Activated CD8-positive, alpha-beta T cell treated with anti-CD3 and anti-CD28 coated beads, Interleukin-2, amount 10 ng/mL, durations not matched to agents 7 days and 5 days (primary cell): Measurements from ENCODE around the gene NOX3. TPM values are rescaled to one million over a fixed set of nuclear protein-coding genes. Genes with fewer than 3 reads are reported as not detected.
"Not testable (repeated sequence)": the region's sequence is repeated elsewhere in the genome, so short reads cannot be mapped to it uniquely, and the experiment has no call there.

Experiments
- ATAC-seq: fragments of 150-1000 bp; cut with Tn5 transposase; one replicate; pipeline ENCODE4 v1.10.0; 2021; ENCODE audit warnings: moderate library complexity
- CTCF ChIA-PET: fragments of 350-600 bp; sonication (Branson Sonifier 250); formaldehyde crosslinking; loops from one replicate; lab custom pipeline; 2021; ENCODE audit warnings: antibody characterized with exemption; lab: Charles Lee
- POLR2A ChIA-PET: fragments of 350-600 bp; sonication (Branson Sonifier 250); formaldehyde crosslinking; loops from one replicate; lab custom pipeline; 2021; ENCODE audit warnings: antibody characterized with exemption; lab: Charles Lee
- DNase-seq: peaks from one replicate; pipeline ENCODE4 v3.0.0-alpha.2; 2020
- H3K27ac Mint-ChIP-seq: one replicate; pipeline ENCODE4 v1.8.0; 2021; ENCODE audit warnings: mild to moderate bottlenecking, mixed read lengths
- H3K27me3 Mint-ChIP-seq: one replicate; pipeline ENCODE4 v1.8.0; 2021; ENCODE audit warnings: low read depth, mixed read lengths
- H3K36me3 Mint-ChIP-seq: one replicate; pipeline ENCODE4 v1.8.0; 2021; ENCODE audit warnings: low read depth, mixed read lengths
- H3K4me1 Mint-ChIP-seq: one replicate; pipeline ENCODE4 v1.8.0; 2021; ENCODE audit warnings: low read depth, mixed read lengths
- H3K4me3 Mint-ChIP-seq: one replicate; pipeline ENCODE4 v1.8.0; 2021; ENCODE audit warnings: mild to moderate bottlenecking, mixed read lengths
- H3K9me3 Mint-ChIP-seq: one replicate; pipeline ENCODE4 v1.8.0; 2022; ENCODE audit warnings: mixed read lengths; ENCODE audit not compliant: insufficient read depth
- total RNA-seq, 2 experiments: library from RNA; stranded (reverse); gene quantifications; one replicate each; pipeline ENCODE4 v1.2.3, GENCODE V29; 2021

Gene NOX3
- total RNA-seq, 2 experiments from 2014 or later, result not detected

GRCh38 chr6:155488197-155488596 lies 32.6 kb upstream of the NOX3 start:
- H3K9me3 Mint-ChIP-seq, POLR2A ChIA-PET, DNase-seq, H3K27ac Mint-ChIP-seq, H3K4me1 Mint-ChIP-seq, CTCF ChIA-PET, H3K27me3 Mint-ChIP-seq, H3K36me3 Mint-ChIP-seq, H3K4me3 Mint-ChIP-seq, ATAC-seq: not testable (repeated sequence)

- H3K4me3 Mint-ChIP-seq, result no peak overlapping the region
- H3K9me3 Mint-ChIP-seq, result no peaks in the 10 kb centered on the region
- no peaks in the 10 kb centered on the region for H3K36me3 Mint-ChIP-seq
- ChIA-PET CTCF (no interaction called here), POLR2A (no interaction called here)
- H3K27me3 Mint-ChIP-seq, result no peaks in the 10 kb centered on the region
- DNase-seq (no peak), ATAC-seq (no peak)
- H3K4me1 Mint-ChIP-seq, result no peaks in the 10 kb centered on the region
- no peak overlapping the region for H3K27ac Mint-ChIP-seq
Measured at GRCh38 chr6:155487371-155488130, 31.9 kb upstream of the NOX3 start.

- Mint-ChIP-seq H3K4me3 (no peak overlapping the region), H3K27me3 (no peaks in the 10 kb centered on the region), H3K27ac (no peak overlapping the region), H3K4me1 (no peaks in the 10 kb centered on the region), H3K9me3 (no peaks in the 10 kb centered on the region), H3K36me3 (no peaks in the 10 kb centered on the region)
- no peak for DNase-seq
- ChIA-PET POLR2A (no interaction called here), CTCF (no interaction called here)
- ATAC-seq, result no peak
Measured at GRCh38 chr6:155486721-155487294, 31.2 kb upstream of the NOX3 start.

GRCh38 chr6:155485756-155486155 lies 30.1 kb upstream of the NOX3 start:
- H3K27me3 Mint-ChIP-seq, result peaks cover 2% of the 10 kb centered on the region
- no peaks in the 10 kb centered on the region for H3K4me1 Mint-ChIP-seq
- H3K4me3 Mint-ChIP-seq, result no peak overlapping the region
- ChIA-PET CTCF (no interaction called here), POLR2A (interaction anchor here (0.6 kb wide), 1 partner anchor 1199 kb away, joined by 3 read pairs; no protein-coding TSS in a partner anchor)
- H3K36me3 Mint-ChIP-seq, result no peaks in the 10 kb centered on the region
- ATAC-seq (no peak), DNase-seq (no peak)
- no peaks in the 10 kb centered on the region for H3K9me3 Mint-ChIP-seq
- no peak overlapping the region for H3K27ac Mint-ChIP-seq

GRCh38 chr6:155483858-155484257 lies 28.2 kb upstream of the NOX3 start:
- Mint-ChIP-seq H3K27me3 (peaks cover 2% of the 10 kb centered on the region), H3K9me3 (no peaks in the 10 kb centered on the region), H3K36me3 (no peaks in the 10 kb centered on the region), H3K4me1 (no peaks in the 10 kb centered on the region), H3K27ac (no peak overlapping the region), H3K4me3 (no peak overlapping the region)
- DNase-seq (no peak), ATAC-seq (no peak)
- ChIA-PET POLR2A (interaction anchor here (0.6 kb wide), 1 partner anchor 331 kb away, joined by 3 read pairs; no protein-coding TSS in a partner anchor), CTCF (no interaction called here)

GRCh38 chr6:155481215-155481614 lies 25.6 kb upstream of the NOX3 start:
- ATAC-seq (no peak), DNase-seq (no peak)
- Mint-ChIP-seq H3K36me3 (no peaks in the 10 kb centered on the region), H3K27me3 (peaks cover 2% of the 10 kb centered on the region), H3K9me3 (no peaks in the 10 kb centered on the region), H3K4me1 (no peaks in the 10 kb centered on the region), H3K4me3 (no peak overlapping the region), H3K27ac (no peak overlapping the region)
- POLR2A ChIA-PET, result no interaction called here
- CTCF ChIA-PET, result no interaction called here

- no peak for ATAC-seq
- POLR2A ChIA-PET, result no interaction called here
- H3K9me3 Mint-ChIP-seq, result peaks cover 4% of the 10 kb centered on the region
- H3K4me3 Mint-ChIP-seq, result no peak overlapping the region
- DNase-seq, result no peak
- peaks cover 1% of the 10 kb centered on the region for H3K36me3 Mint-ChIP-seq
- H3K27ac Mint-ChIP-seq, result no peak overlapping the region
- no peaks in the 10 kb centered on the region for H3K4me1 Mint-ChIP-seq
- H3K27me3 Mint-ChIP-seq, result no peaks in the 10 kb centered on the region
- CTCF ChIA-PET, result no interaction called here
Measured at GRCh38 chr6:155473741-155474140, 18.1 kb upstream of the NOX3 start.

- POLR2A ChIA-PET, result no interaction called here
- Mint-ChIP-seq H3K4me1 (no peaks in the 10 kb centered on the region), H3K4me3 (no peak overlapping the region), H3K9me3 (peaks cover 4% of the 10 kb centered on the region), H3K36me3 (peaks cover 2% of the 10 kb centered on the region), H3K27me3 (no peaks in the 10 kb centered on the region), H3K27ac (no peak overlapping the region)
- DNase-seq, result no peak
- no peak for ATAC-seq
- CTCF ChIA-PET, result no interaction called here
Measured at GRCh38 chr6:155472886-155473285, 17.2 kb upstream of the NOX3 start.

- H3K36me3 Mint-ChIP-seq, ATAC-seq, H3K27me3 Mint-ChIP-seq, H3K27ac Mint-ChIP-seq, CTCF ChIA-PET, H3K9me3 Mint-ChIP-seq, H3K4me1 Mint-ChIP-seq, POLR2A ChIA-PET, DNase-seq, H3K4me3 Mint-ChIP-seq: not testable (repeated sequence)
Measured at GRCh38 chr6:155470979-155471616, 15.5 kb upstream of the NOX3 start.

GRCh38 chr6:155468543-155468942 lies 12.9 kb upstream of the NOX3 start:
- CTCF ChIA-PET, result not testable (repeated sequence)

GRCh38 chr6:155466539-155466938 lies 10.9 kb upstream of the NOX3 start:
- ChIA-PET POLR2A (no interaction called here), CTCF (no interaction called here)
- Mint-ChIP-seq H3K9me3 (peaks cover 9% of the 10 kb centered on the region), H3K4me1 (no peaks in the 10 kb centered on the region), H3K27ac (no peak overlapping the region), H3K36me3 (peaks cover 5% of the 10 kb centered on the region), H3K27me3 (no peaks in the 10 kb centered on the region), H3K4me3 (no peak overlapping the region)
- no peak for DNase-seq
- no peak for ATAC-seq

More at GRCh38 chr6:155468543-155468942, 12.9 kb upstream of the NOX3 start:
- H3K9me3 Mint-ChIP-seq, DNase-seq, H3K4me1 Mint-ChIP-seq, H3K27me3 Mint-ChIP-seq, H3K4me3 Mint-ChIP-seq, H3K36me3 Mint-ChIP-seq, ATAC-seq, H3K27ac Mint-ChIP-seq, POLR2A ChIA-PET: not testable (repeated sequence)

GRCh38 chr6:155461556-155461955 lies 5.9 kb upstream of the NOX3 start:
- H3K27ac Mint-ChIP-seq, result no peak overlapping the region
- DNase-seq (no peak), ATAC-seq (no peak)
- peaks cover 2% of the 10 kb centered on the region for H3K27me3 Mint-ChIP-seq
- no peaks in the 10 kb centered on the region for H3K4me1 Mint-ChIP-seq
- POLR2A ChIA-PET, result no interaction called here
- H3K9me3 Mint-ChIP-seq, result peaks cover 5% of the 10 kb centered on the region
- H3K36me3 Mint-ChIP-seq, result peaks cover 3% of the 10 kb centered on the region
- no peak overlapping the region for H3K4me3 Mint-ChIP-seq
- CTCF ChIA-PET, result no interaction called here
